GM20000 (cell line): Measurements from ENCODE around the gene ERGIC1.

Experiments used
- DNase-seq: peaks from one replicate; pipeline ENCODE4 v3.0.0; 2012; ENCODE audit warnings: low spot score
- TF ChIP-seq, protein P1 (sequence below): IDR thresholded peaks from 2 replicates; pipeline ENCODE4 v1.5.1; 2012; ENCODE audit warnings: mild to moderate bottlenecking, control low read depth; ENCODE audit errors: extremely low read depth, missing control alignments

Gene ERGIC1

DNA sequence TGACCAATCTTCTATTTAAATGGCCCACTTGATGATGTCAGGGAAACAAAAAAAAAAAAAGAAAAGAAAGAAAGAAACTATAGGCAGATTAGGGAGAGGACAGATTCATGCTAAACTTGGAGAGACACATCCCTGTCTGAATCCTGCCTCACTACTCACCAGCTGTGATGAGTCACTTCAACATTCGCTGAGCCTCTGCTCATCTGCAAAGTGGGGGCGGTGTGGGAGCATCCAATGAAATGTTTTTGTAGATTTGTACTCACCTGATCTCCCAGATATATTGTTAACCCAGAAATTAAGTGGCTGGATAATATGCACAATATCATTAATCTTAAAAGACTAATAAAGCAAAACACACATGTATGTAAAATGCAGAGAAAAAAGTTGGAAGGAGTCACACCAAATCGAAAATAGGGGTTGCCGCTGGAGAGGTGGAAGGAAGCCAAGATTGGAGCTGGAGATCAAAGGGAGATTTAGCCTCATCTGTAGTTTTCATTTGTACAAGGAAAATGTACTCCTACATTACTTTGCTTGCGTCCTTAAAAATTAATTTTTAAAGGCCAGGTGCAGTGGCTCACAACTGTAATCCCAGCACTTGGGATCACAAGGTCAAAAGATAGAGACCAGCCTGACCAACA lies 17.0 kb upstream of the ERGIC1 start:
- no peak for DNase-seq
- TF ChIP-seq, protein P1, sequence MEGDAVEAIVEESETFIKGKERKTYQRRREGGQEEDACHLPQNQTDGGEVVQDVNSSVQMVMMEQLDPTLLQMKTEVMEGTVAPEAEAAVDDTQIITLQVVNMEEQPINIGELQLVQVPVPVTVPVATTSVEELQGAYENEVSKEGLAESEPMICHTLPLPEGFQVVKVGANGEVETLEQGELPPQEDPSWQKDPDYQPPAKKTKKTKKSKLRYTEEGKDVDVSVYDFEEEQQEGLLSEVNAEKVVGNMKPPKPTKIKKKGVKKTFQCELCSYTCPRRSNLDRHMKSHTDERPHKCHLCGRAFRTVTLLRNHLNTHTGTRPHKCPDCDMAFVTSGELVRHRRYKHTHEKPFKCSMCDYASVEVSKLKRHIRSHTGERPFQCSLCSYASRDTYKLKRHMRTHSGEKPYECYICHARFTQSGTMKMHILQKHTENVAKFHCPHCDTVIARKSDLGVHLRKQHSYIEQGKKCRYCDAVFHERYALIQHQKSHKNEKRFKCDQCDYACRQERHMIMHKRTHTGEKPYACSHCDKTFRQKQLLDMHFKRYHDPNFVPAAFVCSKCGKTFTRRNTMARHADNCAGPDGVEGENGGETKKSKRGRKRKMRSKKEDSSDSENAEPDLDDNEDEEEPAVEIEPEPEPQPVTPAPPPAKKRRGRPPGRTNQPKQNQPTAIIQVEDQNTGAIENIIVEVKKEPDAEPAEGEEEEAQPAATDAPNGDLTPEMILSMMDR = no peak

DNA sequence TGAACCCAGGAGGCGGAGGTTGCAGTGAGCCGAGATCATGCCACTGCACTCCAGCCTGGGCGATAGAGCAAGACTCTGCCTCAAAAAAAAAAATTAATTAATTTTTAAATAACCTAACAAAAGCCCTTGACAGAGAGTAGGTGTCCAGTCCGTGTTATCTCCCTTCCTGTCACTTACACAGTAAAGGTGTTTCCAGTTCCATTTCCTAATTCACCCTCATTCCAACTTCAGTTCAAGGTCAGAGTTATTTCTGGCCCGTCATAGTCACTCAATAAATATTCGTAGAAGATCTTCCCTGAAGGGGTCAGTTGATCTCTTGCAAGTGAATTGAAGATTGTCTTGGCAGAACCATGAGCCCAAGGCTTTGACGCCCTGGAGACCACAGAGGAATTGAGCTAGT lies 16.4 kb upstream of the ERGIC1 start:
- TF ChIP-seq, protein P1 = no peak
- DNase-seq = no peak

DNA sequence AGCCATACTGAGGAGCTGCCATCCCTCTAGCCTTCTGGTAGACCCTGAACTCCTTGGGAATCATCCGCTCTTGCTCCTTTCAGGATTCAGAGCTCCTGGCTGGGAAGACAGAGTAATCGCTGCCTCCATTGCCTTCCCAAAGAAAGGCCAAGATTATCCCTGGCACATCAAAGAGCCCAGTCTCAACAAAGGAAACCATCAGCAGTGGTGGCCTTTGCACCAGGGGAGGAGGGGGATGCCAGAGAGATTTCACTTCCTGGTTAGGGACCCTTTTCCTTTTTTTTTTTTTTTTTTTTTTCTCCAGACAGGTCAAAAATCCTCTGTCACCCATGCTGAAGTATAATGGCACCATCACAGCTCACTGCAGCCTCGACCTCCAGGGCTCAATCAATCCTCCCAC lies 16.0 kb upstream of the ERGIC1 start:
- TF ChIP-seq, protein P1 = no peak
- DNase-seq = no peak

DNA sequence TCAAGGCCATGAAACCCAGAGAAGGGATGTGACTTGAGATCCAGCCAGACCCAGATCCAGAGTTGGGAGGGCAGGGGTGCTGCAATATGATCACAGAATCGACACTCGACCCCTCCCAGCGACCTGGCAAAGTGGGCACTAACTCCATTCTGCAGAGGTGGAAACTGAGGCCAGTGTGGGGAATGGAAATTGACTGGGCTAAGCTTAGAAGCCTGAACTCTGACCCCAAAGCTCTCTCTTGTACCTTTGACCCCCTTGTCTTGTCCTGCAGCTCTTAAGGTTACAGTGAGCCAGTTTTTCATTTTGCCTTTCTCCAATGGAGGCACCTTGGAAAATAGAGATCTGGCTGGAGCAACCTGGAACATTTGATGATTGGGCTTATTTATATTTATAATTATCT lies 14.5 kb upstream of the ERGIC1 start:
- TF ChIP-seq, protein P1 = no peak
- no peak for DNase-seq

DNA sequence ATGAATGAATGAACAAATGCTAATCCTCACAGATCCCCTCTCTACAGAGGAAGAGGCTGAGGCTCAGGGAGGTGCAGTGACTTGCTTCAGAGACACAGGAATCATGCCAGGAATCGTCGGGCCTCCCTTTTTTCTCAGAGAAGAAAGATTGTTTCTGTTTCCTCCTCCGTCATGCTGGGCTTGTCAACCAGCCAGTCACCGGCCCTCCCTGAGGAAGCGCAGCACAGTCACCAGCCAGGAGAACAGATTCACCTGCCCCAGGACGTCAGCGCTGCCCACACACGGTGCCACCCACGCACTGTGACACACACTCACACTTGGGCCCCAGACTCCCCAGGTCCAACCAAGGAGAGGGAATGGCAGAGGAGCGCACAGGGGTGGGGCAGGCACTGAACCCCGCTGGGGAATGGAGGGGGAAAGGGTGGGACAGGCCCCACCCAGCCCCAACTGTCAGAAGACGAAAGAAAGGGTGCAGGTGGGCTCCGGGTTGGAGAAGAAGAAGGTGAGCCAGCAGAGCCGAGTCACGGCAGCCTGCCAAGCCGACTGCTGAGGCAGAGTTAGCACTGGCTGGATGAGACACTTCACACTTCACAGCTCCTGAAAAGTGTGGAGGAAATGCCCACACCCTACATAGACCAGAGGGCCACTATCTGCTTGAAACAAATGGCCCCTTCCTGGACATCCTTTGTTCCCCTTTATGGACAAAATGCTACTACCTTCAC lies 13.8 kb upstream of the ERGIC1 start:
- no peak for DNase-seq
- TF ChIP-seq, protein P1 = no peak

DNA sequence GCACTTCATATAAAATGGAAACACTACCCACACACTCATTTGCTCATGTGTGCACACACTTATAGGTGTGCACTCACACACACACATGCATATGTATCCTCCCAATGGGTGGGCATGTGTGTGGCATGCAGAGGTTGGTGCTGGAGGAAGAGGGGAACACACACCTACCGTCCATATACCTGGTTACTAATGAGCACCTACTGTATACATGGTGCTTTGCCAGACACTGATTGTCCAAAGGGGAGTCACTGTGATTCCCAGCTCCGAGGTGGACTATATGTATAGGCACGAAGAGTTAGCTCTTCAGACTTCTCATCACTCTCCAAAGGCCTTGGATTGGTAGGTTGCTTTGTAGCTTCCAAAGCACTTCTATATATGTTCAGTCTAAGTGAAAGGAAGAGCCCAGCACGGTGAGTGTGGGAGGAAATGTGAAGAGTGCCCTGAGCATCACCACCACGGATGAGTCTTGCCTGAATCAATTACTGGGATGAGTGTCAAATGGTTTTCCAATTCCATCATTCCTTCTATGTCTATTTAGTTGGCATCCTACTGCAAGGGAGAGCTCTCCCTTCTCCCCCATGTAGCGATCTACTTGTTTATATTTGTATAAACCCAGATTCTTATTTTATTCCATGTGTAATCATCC lies 12.6 kb upstream of the ERGIC1 start:
- DNase-seq = no peak

DNA sequence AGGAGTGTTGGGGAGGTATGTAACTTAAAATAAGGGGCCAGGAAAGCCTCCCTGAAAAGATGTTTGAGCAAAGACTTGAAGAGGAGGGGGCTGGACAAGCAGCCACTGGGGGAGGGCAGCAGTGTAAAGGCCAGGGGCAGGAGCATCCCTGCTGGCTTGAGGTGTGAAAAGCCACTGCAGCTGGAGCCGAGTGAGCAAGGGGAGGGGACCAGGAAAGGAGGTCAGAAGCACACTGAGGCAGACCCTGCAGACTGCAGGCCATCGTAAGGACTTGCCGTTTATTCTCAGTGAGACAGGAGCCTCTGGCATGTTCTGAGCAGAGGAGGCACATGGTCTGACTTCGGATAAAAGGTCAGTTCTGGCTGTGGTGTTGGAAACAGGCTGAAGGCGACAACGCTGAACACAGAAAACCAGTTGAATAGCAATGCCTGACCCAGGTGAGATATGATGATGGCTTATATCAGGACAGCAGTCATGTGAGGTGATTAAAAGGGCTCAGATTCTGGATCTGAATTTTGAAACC lies 10.2 kb upstream of the ERGIC1 start:
- no peak for DNase-seq
- TF ChIP-seq, protein P1 = no peak

More for the DNA sequence above, 12.6 kb upstream of the ERGIC1 start:
- TF ChIP-seq, protein P1 = no peak
